ENCODE data around the gene PHF24.

DNA sequence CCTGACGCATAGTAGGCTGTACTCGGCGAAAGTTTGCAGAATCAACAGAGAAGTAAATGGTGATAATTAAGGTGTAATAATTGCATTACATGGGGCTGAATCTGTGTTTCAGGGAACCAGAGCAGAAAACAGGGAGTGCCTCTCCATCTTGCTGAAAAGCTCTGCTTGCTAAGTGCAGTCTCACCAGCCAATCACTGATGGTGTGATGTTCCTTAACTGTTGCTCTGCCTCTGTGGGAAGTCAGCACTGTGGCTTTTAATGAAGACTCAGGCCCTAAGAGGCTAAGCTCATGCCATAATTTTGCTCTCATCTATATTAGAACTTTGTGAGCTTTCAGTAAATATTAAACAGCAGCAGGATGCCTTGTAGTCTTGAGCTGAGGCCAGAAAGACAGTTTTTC is 4.5 kb downstream of the PHF24 start:
- TF ChIP-seq ZNF782 (CRISPR knock-in tag; IDR thresholded peaks at IDR 0.05; ENCODE audit: borderline replicate concordance) (no peak), ATF5 (CRISPR knock-in tag; IDR thresholded peaks at IDR 0.05; ENCODE audit: low read depth) (no peak), ZNF24 (IDR thresholded peaks at IDR 0.05) (no peak), ATF1 (CRISPR knock-in tag; IDR thresholded peaks at IDR 0.05) (no peak), MXI1 (IDR thresholded peaks at IDR 0.05; ENCODE audit: borderline replicate concordance, low read depth, low read length) (no peak), CTCF (CRISPR knock-in tag; IDR thresholded peaks at IDR 0.05) (no peak)
